Gastroesophageal sphincter (tissue), 4 donors: Measurements from ENCODE around the gene COBLL1. TPM values are rescaled to one million over a fixed set of nuclear protein-coding genes. Genes with fewer than 3 reads are reported as not detected.

Experiments
- ATAC-seq: fragments of 150-250 bp; one replicate; pipeline ENCODE4 v1.9.1; 2016; ENCODE audit warnings: mild to moderate bottlenecking, moderate library complexity
- H3K27ac ChIP-seq, 4 donors: fragments of 200-600 bp; sonication (generic) in 3 of 4; 1 replicate in 3 of 4; 2 replicates in 1 of 4; pipeline ENCODE4 v1.5.1; 2016 to 2019
- H3K27me3 ChIP-seq: fragments of 200-600 bp; sonication (generic); one replicate; pipeline ENCODE4 v1.5.1; 2019
- H3K36me3 ChIP-seq, 2 donors: fragments of 200-600 bp; sonication (generic); one replicate each; pipeline ENCODE4 v1.5.1; 2019; ENCODE audit warnings: control low read depth in 1 of 2
- H3K4me1 ChIP-seq, 3 donors: fragments of 200-600 bp; sonication (generic); 1 replicate in 2 of 3; 2 replicates in 1 of 3; pipeline ENCODE4 v1.5.1; 2016 to 2019; ENCODE audit warnings: control low read depth in 2 of 3
- H3K4me3 ChIP-seq, 2 donors: fragments of 200-600 bp; sonication (generic); one replicate each; pipeline ENCODE4 v1.5.1; 2019; ENCODE audit warnings: mild to moderate bottlenecking in 1 of 2, moderate library complexity in 1 of 2
- H3K9me3 ChIP-seq, 3 donors: fragments of 200-600 bp; sonication (generic); one replicate each; pipeline ENCODE4 v1.5.1; 2017 to 2019; ENCODE audit warnings: control low read depth in 2 of 3
- EP300 ChIP-seq: sonication (generic); formaldehyde crosslinking; IDR thresholded peaks from one replicate; pipeline ENCODE4 v1.6.1; 2017; ENCODE audit warnings: antibody characterized with exemption, mild to moderate bottlenecking
- POLR2A ChIP-seq, 2 donors: fragments of 450-650 bp; IDR thresholded peaks; one replicate each; pipeline ENCODE4 v1.6.1; 2017; ENCODE audit warnings: antibody characterized with exemption in 2 of 2, mild to moderate bottlenecking in 2 of 2, moderate library complexity in 1 of 2
- POLR2AphosphoS5 ChIP-seq: sonication (generic); formaldehyde crosslinking; IDR thresholded peaks from one replicate; pipeline ENCODE4 v1.6.1; 2017; ENCODE audit warnings: antibody characterized with exemption
- WGBS, 2 donors: methylation state at CpG; one replicate each; pipeline ENCODE4 v1.1.5; 2018; ENCODE audit warnings: low coverage in 1 of 2; 5-methylcytosine and 5-hydroxymethylcytosine counted together
- total RNA-seq, 4 donors: library from RNA; depleted of rRNA; stranded (reverse); fragments of >200 nt; gene quantifications; one replicate each; pipeline ENCODE4 v1.1.0, GENCODE V29; 2016
- TF ChIP-seq, protein P1 (sequence below), 4 experiments: fragments of 200-600 bp in 2 of 4; fragments of 450-650 bp in 2 of 4; sonication (generic) in 1 of 4; IDR thresholded peaks; one replicate each; pipeline ENCODE4 v1.5.1; 2017 to 2019; ENCODE audit warnings: antibody characterized with exemption in 4 of 4, mild to moderate bottlenecking in 2 of 4, moderate library complexity in 2 of 4

Gene COBLL1
- total RNA-seq, 4 donors from 2014 or later = 25.7 to 71.6 (median 56.6) TPM

DNA sequence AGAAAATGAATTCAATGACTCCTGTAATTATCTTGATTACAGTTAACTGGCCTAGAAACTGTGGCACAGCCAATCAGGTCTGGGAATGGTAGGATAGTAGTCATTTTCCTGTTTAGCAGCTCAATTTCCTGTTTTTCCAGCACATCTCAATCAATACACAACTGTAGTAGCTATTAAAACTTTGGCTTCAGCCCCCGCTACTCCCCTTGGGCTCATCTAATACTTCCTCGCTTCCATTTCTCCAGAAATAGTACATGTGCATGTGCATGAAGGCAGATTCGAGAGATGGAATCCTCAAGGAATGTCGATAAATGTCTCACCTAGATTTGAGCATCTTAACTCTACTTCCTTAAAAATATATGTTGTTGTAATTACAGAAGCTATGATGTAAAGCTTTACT, 9.7 kb downstream of the COBLL1 start:
- Histone ChIP-seq H3K9me3 (no peaks in the 10 kb centered on the region), H3K36me3 (no peaks in the 10 kb centered on the region), H3K27ac (peak overlapping the region in 3 of 4 donors; percentile 11 to 32 (median 32)), H3K4me1 (peaks cover 0 to 54% (median 2%) of the 10 kb centered on the region in 3 donors), H3K27me3 (no peaks in the 10 kb centered on the region), H3K4me3 (no peak overlapping the region)
- WGBS, 2 donors = 72 to 77% methylated on average over 3 to 4 of the region's 4 CpGs
- TF ChIP-seq EP300 (no peak), POLR2AphosphoS5 (no peak), POLR2A (IDR thresholded peaks at IDR 0.05) (no peak)
- TF ChIP-seq, protein P1, sequence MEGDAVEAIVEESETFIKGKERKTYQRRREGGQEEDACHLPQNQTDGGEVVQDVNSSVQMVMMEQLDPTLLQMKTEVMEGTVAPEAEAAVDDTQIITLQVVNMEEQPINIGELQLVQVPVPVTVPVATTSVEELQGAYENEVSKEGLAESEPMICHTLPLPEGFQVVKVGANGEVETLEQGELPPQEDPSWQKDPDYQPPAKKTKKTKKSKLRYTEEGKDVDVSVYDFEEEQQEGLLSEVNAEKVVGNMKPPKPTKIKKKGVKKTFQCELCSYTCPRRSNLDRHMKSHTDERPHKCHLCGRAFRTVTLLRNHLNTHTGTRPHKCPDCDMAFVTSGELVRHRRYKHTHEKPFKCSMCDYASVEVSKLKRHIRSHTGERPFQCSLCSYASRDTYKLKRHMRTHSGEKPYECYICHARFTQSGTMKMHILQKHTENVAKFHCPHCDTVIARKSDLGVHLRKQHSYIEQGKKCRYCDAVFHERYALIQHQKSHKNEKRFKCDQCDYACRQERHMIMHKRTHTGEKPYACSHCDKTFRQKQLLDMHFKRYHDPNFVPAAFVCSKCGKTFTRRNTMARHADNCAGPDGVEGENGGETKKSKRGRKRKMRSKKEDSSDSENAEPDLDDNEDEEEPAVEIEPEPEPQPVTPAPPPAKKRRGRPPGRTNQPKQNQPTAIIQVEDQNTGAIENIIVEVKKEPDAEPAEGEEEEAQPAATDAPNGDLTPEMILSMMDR (IDR thresholded peaks at IDR 0.05) = no peak
- no peak for ATAC-seq

DNA sequence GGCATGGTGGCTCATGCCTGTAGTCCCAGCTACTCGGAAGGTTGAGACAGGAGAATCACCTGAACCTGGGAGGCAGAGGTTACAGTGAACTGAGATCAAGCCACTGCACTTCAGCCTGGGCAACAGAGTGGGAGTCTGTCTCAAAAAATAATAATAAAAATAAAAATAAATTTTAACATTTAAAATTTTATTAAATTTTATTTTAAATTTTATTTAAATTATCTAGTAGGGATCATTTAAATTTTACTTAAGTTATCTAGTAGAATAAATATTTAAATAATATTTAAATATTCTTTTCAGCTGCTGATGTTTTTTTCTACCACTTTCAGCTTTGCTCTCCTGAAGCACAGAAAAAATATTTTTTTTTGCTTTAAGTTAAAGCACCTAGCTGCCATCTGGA, 10.4 kb downstream of the COBLL1 start:
- Histone ChIP-seq H3K4me3 (no peak overlapping the region), H3K27ac (peak overlapping the region in 2 of 4 donors; percentile 11 to 32), H3K27me3 (no peaks in the 10 kb centered on the region), H3K36me3 (no peaks in the 10 kb centered on the region), H3K9me3 (no peaks in the 10 kb centered on the region), H3K4me1 (peaks cover 0 to 54% (median 9%) of the 10 kb centered on the region in 3 donors)
- no peak for TF ChIP-seq POLR2AphosphoS5
- no peak for TF ChIP-seq EP300
- TF ChIP-seq POLR2A (IDR thresholded peaks at IDR 0.05) = no peak
- TF ChIP-seq, protein P1 (IDR thresholded peaks at IDR 0.05) = no peak
- WGBS, 2 donors = 100% methylated on average over 1 of the region's 1 CpG; no CpG with 5 or more reads in 1 of the 2 donors
- ATAC-seq = no peak

DNA sequence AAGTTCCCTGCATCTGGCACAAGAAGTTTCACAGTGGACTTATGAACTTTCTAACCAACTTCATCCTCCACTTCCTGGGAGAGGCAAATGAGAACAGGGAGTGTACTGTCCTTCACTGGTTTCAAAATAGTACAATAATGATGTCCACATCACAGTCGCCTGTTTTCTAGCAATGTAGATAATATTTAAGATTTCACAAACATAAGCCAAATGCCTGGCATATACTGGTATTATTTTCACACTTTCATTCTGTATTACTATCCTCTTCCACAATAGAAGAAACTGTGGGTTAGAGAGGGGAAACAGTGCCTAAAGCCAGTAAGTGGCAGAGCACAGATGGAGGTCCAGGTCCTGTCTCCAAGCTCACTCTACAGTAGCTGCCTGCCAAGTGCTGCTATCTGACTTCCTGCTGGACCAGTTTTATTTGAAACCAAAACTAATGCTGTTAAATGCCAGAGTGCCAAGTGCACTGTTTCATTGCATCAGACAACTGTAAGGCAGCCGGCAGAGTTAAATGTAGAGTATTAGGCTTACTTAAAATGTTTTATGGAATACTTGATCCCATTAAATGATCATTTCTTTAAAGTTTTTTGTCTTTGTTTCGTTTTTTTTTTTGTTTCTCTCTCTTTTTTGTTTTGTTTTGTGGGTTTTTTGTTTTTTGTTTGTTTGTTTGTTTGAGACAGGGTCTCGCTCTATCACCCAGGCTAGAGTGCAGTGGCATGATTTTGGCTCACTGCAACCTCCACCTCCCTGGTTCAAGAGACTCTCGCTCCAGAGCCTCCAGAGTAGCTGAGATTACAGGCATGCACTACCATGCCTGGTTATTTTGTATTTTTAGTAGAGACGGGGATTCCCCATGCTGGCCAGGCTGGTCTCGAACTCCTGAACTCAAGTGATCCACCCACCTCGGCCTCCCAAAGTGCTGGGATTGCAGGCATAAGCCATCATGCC, 15.1 kb downstream of the COBLL1 start:
- 33 to 64% methylated on average over 5 of the region's 8 CpGs for WGBS, 2 donors
- peak; percentile 63 for ATAC-seq
- Histone ChIP-seq H3K27me3 (no peaks in the 10 kb centered on the region), H3K4me1 (peaks cover 3 to 65% (median 11%) of the 10 kb centered on the region in 3 donors), H3K9me3 (no peaks in the 10 kb centered on the region), H3K36me3 (no peaks in the 10 kb centered on the region), H3K4me3 (peak overlapping the region in 1 of 2 donors; percentile 19), H3K27ac (peak overlapping the region; percentile 2 to 75 (median 62))
- TF ChIP-seq POLR2AphosphoS5 (peak; percentile 31), EP300 (no peak)

DNA sequence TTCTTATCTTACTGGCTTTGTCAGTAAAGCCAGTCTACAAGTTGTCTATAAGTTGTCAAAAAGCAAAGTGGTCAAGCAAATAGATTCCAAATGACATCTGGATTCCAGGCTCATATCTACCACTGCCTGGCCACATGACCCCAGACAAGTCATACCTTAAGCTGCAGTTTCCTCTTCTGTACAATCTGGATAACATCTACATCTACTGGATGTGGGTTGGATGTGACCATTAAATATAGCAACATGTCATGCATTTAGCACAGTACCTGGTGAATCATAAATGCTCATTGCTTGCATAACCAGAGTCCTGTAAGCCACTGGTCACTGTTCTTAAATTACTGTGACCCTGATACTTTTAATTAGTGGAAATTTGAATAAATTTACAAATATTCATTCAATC, 16.8 kb downstream of the COBLL1 start:
- no peak overlapping the region for H3K4me3 ChIP-seq
- H3K27me3 ChIP-seq = no peaks in the 10 kb centered on the region
- peaks cover 6 to 68% (median 15%) of the 10 kb centered on the region in 3 donors for H3K4me1 ChIP-seq
- no peak for ATAC-seq
- H3K27ac ChIP-seq = no peak overlapping the region
- H3K9me3 ChIP-seq = no peaks in the 10 kb centered on the region
- H3K36me3 ChIP-seq = no peaks in the 10 kb centered on the region
- no peak for TF ChIP-seq POLR2AphosphoS5
- no peak for TF ChIP-seq POLR2A (IDR thresholded peaks at IDR 0.05)
- TF ChIP-seq EP300 = no peak
- TF ChIP-seq, protein P1 (IDR thresholded peaks at IDR 0.05) = no peak

DNA sequence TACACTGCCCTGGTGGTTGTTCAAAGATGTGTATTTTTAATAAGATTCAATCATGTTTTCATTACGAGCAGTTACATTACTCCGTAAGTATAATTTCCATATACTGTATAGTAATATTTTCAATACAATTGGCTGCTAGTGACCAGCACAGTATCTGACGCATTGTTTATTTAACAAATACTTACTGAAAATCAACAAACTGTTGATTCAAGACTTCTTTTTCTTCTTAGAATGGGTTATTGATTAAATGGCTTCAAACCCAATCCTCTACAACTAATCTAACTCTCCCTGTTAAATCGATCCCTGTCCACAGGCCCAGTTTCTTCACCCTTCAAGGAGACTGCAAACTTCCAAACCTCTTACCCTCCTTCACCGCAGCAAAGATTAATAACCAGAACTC, 18.5 kb downstream of the COBLL1 start:
- Histone ChIP-seq H3K4me3 (no peak overlapping the region), H3K27me3 (no peaks in the 10 kb centered on the region), H3K9me3 (no peaks in the 10 kb centered on the region), H3K36me3 (no peaks in the 10 kb centered on the region), H3K4me1 (peaks cover 6 to 59% (median 15%) of the 10 kb centered on the region in 3 donors), H3K27ac (no peak overlapping the region)
- TF ChIP-seq, protein P1 (IDR thresholded peaks at IDR 0.05) = no peak
- no peak for TF ChIP-seq POLR2AphosphoS5
- no peak for TF ChIP-seq EP300
- TF ChIP-seq POLR2A (IDR thresholded peaks at IDR 0.05) = no peak
- 86 to 92% methylated on average over 5 of the region's 5 CpGs for WGBS, 2 donors
- ATAC-seq = no peak
